ENCODE results near the gene OTX2. TPM values are rescaled to one million over a fixed set of nuclear protein-coding genes. Genes with fewer than 3 reads are reported as not detected.

The OTX2 gene
- total and polyA plus RNA-seq, 2 of the 4 experiments (the other 2 are of a cell fraction): not detected

DNA sequence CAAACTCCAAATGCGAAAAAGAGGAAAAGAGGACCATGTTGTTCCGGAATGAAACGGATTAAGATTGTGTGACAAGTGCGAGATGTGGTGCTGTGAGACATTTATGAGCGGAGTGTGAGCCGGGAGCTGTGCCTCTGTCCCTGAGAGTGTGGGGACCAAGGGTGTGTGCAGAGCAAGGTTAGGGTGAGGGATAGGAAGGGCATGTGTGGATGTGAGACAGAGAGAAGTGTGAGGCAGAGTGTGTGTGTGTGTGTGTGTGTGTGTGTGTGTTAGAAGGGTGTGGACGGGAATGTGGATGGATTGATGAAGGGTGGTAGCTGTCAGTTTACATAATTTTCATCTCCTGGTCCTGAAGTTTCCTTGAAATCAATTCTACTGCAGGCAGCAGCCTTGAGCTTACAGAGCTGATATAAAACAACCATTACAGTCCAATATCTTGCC is 4.3 kb upstream of the OTX2 start:
- no peaks in the 10 kb centered on the region for H3K4me1 ChIP-seq (ENCODE audit: control insufficient read depth, insufficient read depth, low read length)
- peaks cover 70% of the 10 kb centered on the region for H3K27me3 ChIP-seq (ENCODE audit: control insufficient read depth, insufficient read depth, low read length)
- TF ChIP-seq FOS (IDR thresholded peaks at IDR 0.05; ENCODE audit: low read depth, low read length): no peak
- TF ChIP-seq, protein P1, sequence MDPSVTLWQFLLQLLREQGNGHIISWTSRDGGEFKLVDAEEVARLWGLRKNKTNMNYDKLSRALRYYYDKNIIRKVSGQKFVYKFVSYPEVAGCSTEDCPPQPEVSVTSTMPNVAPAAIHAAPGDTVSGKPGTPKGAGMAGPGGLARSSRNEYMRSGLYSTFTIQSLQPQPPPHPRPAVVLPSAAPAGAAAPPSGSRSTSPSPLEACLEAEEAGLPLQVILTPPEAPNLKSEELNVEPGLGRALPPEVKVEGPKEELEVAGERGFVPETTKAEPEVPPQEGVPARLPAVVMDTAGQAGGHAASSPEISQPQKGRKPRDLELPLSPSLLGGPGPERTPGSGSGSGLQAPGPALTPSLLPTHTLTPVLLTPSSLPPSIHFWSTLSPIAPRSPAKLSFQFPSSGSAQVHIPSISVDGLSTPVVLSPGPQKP (IDR thresholded peaks at IDR 0.05; ENCODE audit: borderline replicate concordance, low read depth, low read length): no peak
- TF ChIP-seq POLR2A (IDR thresholded peaks at IDR 0.05; ENCODE audit: low read depth, low read length): no peak
- TF ChIP-seq, protein P2, sequence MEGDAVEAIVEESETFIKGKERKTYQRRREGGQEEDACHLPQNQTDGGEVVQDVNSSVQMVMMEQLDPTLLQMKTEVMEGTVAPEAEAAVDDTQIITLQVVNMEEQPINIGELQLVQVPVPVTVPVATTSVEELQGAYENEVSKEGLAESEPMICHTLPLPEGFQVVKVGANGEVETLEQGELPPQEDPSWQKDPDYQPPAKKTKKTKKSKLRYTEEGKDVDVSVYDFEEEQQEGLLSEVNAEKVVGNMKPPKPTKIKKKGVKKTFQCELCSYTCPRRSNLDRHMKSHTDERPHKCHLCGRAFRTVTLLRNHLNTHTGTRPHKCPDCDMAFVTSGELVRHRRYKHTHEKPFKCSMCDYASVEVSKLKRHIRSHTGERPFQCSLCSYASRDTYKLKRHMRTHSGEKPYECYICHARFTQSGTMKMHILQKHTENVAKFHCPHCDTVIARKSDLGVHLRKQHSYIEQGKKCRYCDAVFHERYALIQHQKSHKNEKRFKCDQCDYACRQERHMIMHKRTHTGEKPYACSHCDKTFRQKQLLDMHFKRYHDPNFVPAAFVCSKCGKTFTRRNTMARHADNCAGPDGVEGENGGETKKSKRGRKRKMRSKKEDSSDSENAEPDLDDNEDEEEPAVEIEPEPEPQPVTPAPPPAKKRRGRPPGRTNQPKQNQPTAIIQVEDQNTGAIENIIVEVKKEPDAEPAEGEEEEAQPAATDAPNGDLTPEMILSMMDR (conservative IDR thresholded peaks at IDR 0.05; ENCODE audit: low read depth, low read length): no peak
- no peak for TF ChIP-seq RFX5 (IDR thresholded peaks at IDR 0.05; ENCODE audit: low read depth, low read length)
- TF ChIP-seq CHD1 (IDR thresholded peaks at IDR 0.05; ENCODE audit: low read depth, low read length): no peak
- TF ChIP-seq NFE2L2 (IDR thresholded peaks at IDR 0.05; ENCODE audit: low read depth, low read length): no peak
- TF ChIP-seq SMC3 (IDR thresholded peaks at IDR 0.05; ENCODE audit: low read depth, low read length): no peak
- TF ChIP-seq CEBPB (IDR thresholded peaks at IDR 0.05; ENCODE audit: low read depth, low read length): no peak
- no peak for TF ChIP-seq MAFK (IDR thresholded peaks at IDR 0.05; ENCODE audit: low read depth, low read length)
- TF ChIP-seq, protein P3, sequence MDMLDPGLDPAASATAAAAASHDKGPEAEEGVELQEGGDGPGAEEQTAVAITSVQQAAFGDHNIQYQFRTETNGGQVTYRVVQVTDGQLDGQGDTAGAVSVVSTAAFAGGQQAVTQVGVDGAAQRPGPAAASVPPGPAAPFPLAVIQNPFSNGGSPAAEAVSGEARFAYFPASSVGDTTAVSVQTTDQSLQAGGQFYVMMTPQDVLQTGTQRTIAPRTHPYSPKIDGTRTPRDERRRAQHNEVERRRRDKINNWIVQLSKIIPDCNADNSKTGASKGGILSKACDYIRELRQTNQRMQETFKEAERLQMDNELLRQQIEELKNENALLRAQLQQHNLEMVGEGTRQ (IDR thresholded peaks at IDR 0.05; ENCODE audit: low read depth, low read length): no peak
- no peak for TF ChIP-seq RCOR1 (IDR thresholded peaks at IDR 0.05; ENCODE audit: insufficient replicate concordance, low read length)
- no peak for TF ChIP-seq MXI1 (IDR thresholded peaks at IDR 0.05; ENCODE audit: borderline replicate concordance, low read depth, low read length)
- no peak for TF ChIP-seq BHLHE40 (IDR thresholded peaks at IDR 0.05; ENCODE audit: low read depth, low read length)
- H2BK120ac ChIP-seq (ENCODE audit: low read depth, low read length): no peak overlapping the region
- no peak overlapping the region for H3K9ac ChIP-seq (ENCODE audit: low read depth, low read length)
- no peak overlapping the region for H4K8ac ChIP-seq (ENCODE audit: low read depth in 2 of 2, low read length in 2 of 2)
- no peaks in the 10 kb centered on the region for H3K36me3 ChIP-seq (ENCODE audit: control insufficient read depth, insufficient read depth, low read length)
- H4K91ac ChIP-seq (ENCODE audit: insufficient read depth, low read depth, low read length): no peak overlapping the region
- no peak overlapping the region for H3K27ac ChIP-seq (ENCODE audit: insufficient read depth, low read length)
- H3K9me1 ChIP-seq (ENCODE audit: insufficient read depth, low read length): no peaks in the 10 kb centered on the region
- WGBS, 2 experiments (ENCODE audit: extremely low coverage in 2 of 2, insufficient read length in 1 of 2): 0% methylated on average over 6 of the region's 7 CpGs; no CpG with 5 or more reads in 1 of the 2 experiments
- H4K5ac ChIP-seq (ENCODE audit: low read depth, low read length): no peak overlapping the region
- H2BK5ac ChIP-seq (ENCODE audit: low read depth, low read length, poor library complexity, severe bottlenecking): peak overlapping the region; percentile 58
- no peak overlapping the region for H3K4ac ChIP-seq (ENCODE audit: low read depth, low read length)
- ChIA-PET CTCF (interaction anchor here (0.8 kb wide), 1 partner anchor 26 kb away, joined by 3 read pairs; no protein-coding TSS in a partner anchor), POLR2A (ENCODE audit: unreplicated experiment) (no interaction called here)
- intact Hi-C loops (cut with micrococcal nuclease) (no loop called here), in situ Hi-C loops (cut with MboI; ENCODE audit: low sequenced_read_pairs) (no loop called here), dilution Hi-C loops (cut with HindIII; ENCODE audit: low sequenced_read_pairs, unreplicated experiment) (no loop called here)
- H2BK15ac ChIP-seq (ENCODE audit: low read depth, low read length): no peak overlapping the region
- H3K56ac ChIP-seq (ENCODE audit: extremely low read depth, insufficient read depth, low read length): no peak overlapping the region
- H3K14ac ChIP-seq (replicated peaks; ENCODE audit: low read depth, low read length): no peak overlapping the region
- H3K18ac ChIP-seq (ENCODE audit: low read depth, low read length): no peak overlapping the region
- DNase-seq (no peak), ATAC-seq (ENCODE audit: low read depth) (no peak)
- H3K79me1 ChIP-seq (ENCODE audit: low read depth in 1 of 2, low read length in 2 of 2): no peaks in the 10 kb centered on the region
- no peak overlapping the region for H2AFZ ChIP-seq (replicated peaks; ENCODE audit: low read length, poor library complexity)
- no TSS peak for BruUV-seq (replicated peaks)
- no peak overlapping the region for H3K4me3 ChIP-seq (ENCODE audit: insufficient read depth, low read depth, low read length)
- H2AK5ac ChIP-seq (ENCODE audit: low read depth, low read length): no peak overlapping the region
- no peaks in the 10 kb centered on the region for H4K20me1 ChIP-seq (ENCODE audit: insufficient read depth, low read length)
- H3K9me3 ChIP-seq (ENCODE audit: control insufficient read depth, insufficient read depth, low read length): peaks cover 6% of the 10 kb centered on the region; the same call in 1 of the 2 replicates
- H2AK9ac ChIP-seq (replicated peaks; ENCODE audit: low read depth, low read length, poor library complexity): no peak overlapping the region
- no peak overlapping the region for H2BK20ac ChIP-seq (ENCODE audit: low read depth, low read length)
- no peak overlapping the region for H3K4me2 ChIP-seq (ENCODE audit: low read depth, low read length)
- no peak overlapping the region for H3K23ac ChIP-seq (ENCODE audit: low read depth, low read length)

Data from IMR-90 (cell line).